H1 (cell line): ENCODE results near the gene PRODH. TPM values are rescaled to one million over a fixed set of nuclear protein-coding genes. Genes with fewer than 3 reads are reported as not detected.

Source experiments
- BRCA1 ChIP-seq: IDR thresholded peaks from 2 replicates; pipeline ENCODE4 v1.6.1; 2012; ENCODE audit warnings: low read depth, low read length, improper control_type of control experiment
- TEAD4 ChIP-seq: IDR thresholded peaks from 2 replicates; pipeline ENCODE4 v1.6.1; 2012; ENCODE audit warnings: low read depth, low read length, inconsistent platforms, mixed read lengths
- polyA plus RNA-seq, 7 experiments: library from polyadenylated mRNA; depleted of rRNA in 3 of 7; stranded (reverse) in 5 of 7; unstranded in 2 of 7; fragments of >200 nt in 5 of 7; fragments of 200-250 nt in 2 of 7; gene quantifications; 1 replicate in 5 of 7; 2 replicates in 1 of 7; 4 replicates in 1 of 7; pipeline versions ENCODE4 v1.2.1 to v1.2.3, GENCODE V29; 2011 to 2013; ENCODE audit warnings: missing spikeins in 2 of 7, mixed read lengths in 2 of 7
- total RNA-seq: library from RNA; stranded (reverse); fragmentation: NEBNext Ultra II Directional; extraction: Animal tissue kit (Norgen Biotek cat#: 25700); gene quantifications from 2 replicates; pipeline ENCODE4 v1.2.1, GENCODE V29; 2021

Gene PRODH
- total and polyA plus RNA-seq, 2 of the 8 experiments (the other 6 are each of a cell fraction or from before 2014, with no cell fraction given): 27.6 to 45.6 TPM

- TF ChIP-seq BRCA1 (no peak), TEAD4 (no peak)
- TF ChIP-seq, all 59 proteins: peak for 0
Measured at GRCh38 chr22:18983120-18983651, 47.1 kb upstream of the PRODH start (continued).
